Neuronal stem cell (in vitro differentiated cells): ENCODE measurements around the gene GRIA2.

Source experiments
- DNase-seq: peaks from one replicate; pipeline ENCODE4 v3.0.0-alpha.2; 2013; ENCODE audit warnings: low spot score
- H2AFZ ChIP-seq: one replicate; pipeline ENCODE4 v1.6.1; 2013; ENCODE audit warnings: mild to moderate bottlenecking, low read length, inconsistent platforms
- H2AK5ac ChIP-seq: 2 replicates; pipeline ENCODE4 v1.6.1; 2013; ENCODE audit warnings: low read depth, mild to moderate bottlenecking, inconsistent platforms, low read length, moderate library complexity, mixed read lengths
- H2BK120ac ChIP-seq: 2 replicates; pipeline ENCODE4 v1.6.1; 2013; ENCODE audit warnings: low read depth, mild to moderate bottlenecking, inconsistent platforms, low read length, moderate library complexity, mixed read lengths
- H2BK12ac ChIP-seq: one replicate; pipeline ENCODE4 v1.6.1; 2013; ENCODE audit warnings: low read length, inconsistent platforms
- H2BK15ac ChIP-seq: 2 replicates; pipeline ENCODE4 v1.6.1; 2013; ENCODE audit warnings: mild to moderate bottlenecking, low read length, inconsistent platforms, mixed read lengths
- H2BK5ac ChIP-seq: one replicate; pipeline ENCODE4 v1.6.1; 2013; ENCODE audit warnings: inconsistent platforms, mild to moderate bottlenecking, low read length, moderate library complexity
- H3K14ac ChIP-seq: one replicate; pipeline ENCODE4 v1.6.1; 2013; ENCODE audit warnings: low read length, inconsistent platforms
- H3K18ac ChIP-seq: 2 replicates; pipeline ENCODE4 v1.6.1; 2013; ENCODE audit warnings: low read length, inconsistent platforms
- H3K23ac ChIP-seq: 2 replicates; pipeline ENCODE4 v1.6.1; 2013; ENCODE audit warnings: low read depth, mild to moderate bottlenecking, mixed read lengths, low read length, inconsistent platforms; ENCODE audit not compliant: poor library complexity
- H3K27ac ChIP-seq: replicated peaks from 3 replicates; pipeline ENCODE4 v1.5.1; 2013; ENCODE audit warnings: low read length, inconsistent platforms
- H3K27me3 ChIP-seq, 3 experiments: 2 replicates each; pipeline ENCODE4 v1.6.1; 2013; ENCODE audit warnings: low read length in 3 of 3, mild to moderate bottlenecking in 2 of 3, inconsistent platforms in 1 of 3, low read depth in 1 of 3, mixed read lengths in 1 of 3, moderate library complexity in 1 of 3; ENCODE audit not compliant: control insufficient read depth in 3 of 3, insufficient read depth in 3 of 3
- H3K36me3 ChIP-seq, 2 donors: replicated peaks in 1 of 2; 2 replicates each; pipeline ENCODE4 v1.6.1; 2013; ENCODE audit warnings: low read length in 2 of 2; ENCODE audit not compliant: control insufficient read depth in 2 of 2, insufficient read depth in 2 of 2
- H3K4ac ChIP-seq: 2 replicates; pipeline ENCODE4 v1.6.1; 2013; ENCODE audit warnings: inconsistent platforms, mild to moderate bottlenecking, low read length, moderate library complexity
- H3K4me1 ChIP-seq, 2 donors: 1 replicate in 1 of 2; 2 replicates in 1 of 2; pipeline ENCODE4 v1.6.1; 2013; ENCODE audit warnings: low read length in 2 of 2, low read depth in 1 of 2; ENCODE audit not compliant: control insufficient read depth in 2 of 2, insufficient read depth in 1 of 2
- H3K4me2 ChIP-seq: one replicate; pipeline ENCODE4 v1.6.1; 2013; ENCODE audit warnings: mild to moderate bottlenecking, low read length, inconsistent platforms; ENCODE audit not compliant: insufficient read depth, poor library complexity, severe bottlenecking
- H3K4me3 ChIP-seq, 2 donors: 2 replicates each; pipeline ENCODE4 v1.5.1; 2013; ENCODE audit warnings: low read length in 2 of 2, mild to moderate bottlenecking in 2 of 2, inconsistent platforms in 1 of 2, moderate library complexity in 1 of 2
- H3K79me1 ChIP-seq: one replicate; pipeline ENCODE4 v1.6.1; 2013; ENCODE audit warnings: low read depth, mild to moderate bottlenecking, inconsistent platforms, low read length, moderate library complexity
- H3K9ac ChIP-seq: one replicate; pipeline ENCODE4 v1.6.1; 2013; ENCODE audit warnings: mild to moderate bottlenecking, low read depth, low read length, inconsistent platforms; ENCODE audit not compliant: poor library complexity
- H3K9me3 ChIP-seq, 2 donors: replicated peaks in 1 of 2; 2 replicates each; pipeline versions ENCODE3 to v1.6.1; 2013; ENCODE audit warnings: low read length in 2 of 2, mild to moderate bottlenecking in 2 of 2, inconsistent platforms in 1 of 2, low read depth in 1 of 2, mixed read lengths in 1 of 2, moderate library complexity in 1 of 2; ENCODE audit not compliant: control insufficient read depth in 2 of 2, insufficient read depth in 1 of 2
- H4K8ac ChIP-seq: one replicate; pipeline ENCODE4 v1.6.1; 2013; ENCODE audit warnings: low read depth, mild to moderate bottlenecking, inconsistent platforms, low read length, moderate library complexity
- H4K91ac ChIP-seq: one replicate; pipeline ENCODE4 v1.6.1; 2013; ENCODE audit warnings: low read length, low read depth, mild to moderate bottlenecking, inconsistent platforms; ENCODE audit not compliant: poor library complexity
- WGBS, 2 donors: extraction: QIAGEN DNeasy Blood & Tissue Kit; methylation state at CpG; one replicate each; pipeline ENCODE4 v1.1.7; 2013; ENCODE audit warnings: missing lambda C conversion rate in 2 of 2, mixed read lengths in 1 of 2; ENCODE audit not compliant: insufficient read length in 2 of 2, insufficient replicate concordance in 1 of 2; ENCODE audit errors: extremely low coverage in 2 of 2; 5-methylcytosine and 5-hydroxymethylcytosine counted together

Gene GRIA2

GRCh38 chr4:157226601-157227000, 6.1 kb downstream of the GRIA2 start:
- no CpG with 5 or more reads among the region's 3 CpGs for WGBS, 2 donors
- no peak for DNase-seq
- peaks cover 0 to 2% of the 10 kb centered on the region in 2 donors for H3K9me3 ChIP-seq
- no peak overlapping the region for H2BK5ac ChIP-seq
- H3K4ac ChIP-seq: no peak overlapping the region
- no peak overlapping the region for H3K4me2 ChIP-seq
- no peak overlapping the region for H4K91ac ChIP-seq
- H3K4me1 ChIP-seq: peaks cover 6 to 8% of the 10 kb centered on the region in 2 donors
- H3K27me3 ChIP-seq: peaks cover 5 to 12% (median 6%) of the 10 kb centered on the region in 3 experiments
- no peak overlapping the region for H3K4me3 ChIP-seq
- no peak overlapping the region for H3K9ac ChIP-seq
- no peak overlapping the region for H2AFZ ChIP-seq
- H2BK12ac ChIP-seq: no peak overlapping the region
- no peaks in the 10 kb centered on the region for H3K79me1 ChIP-seq
- no peak overlapping the region for H2BK120ac ChIP-seq
- H2BK15ac ChIP-seq: no peak overlapping the region
- H3K36me3 ChIP-seq: no peaks in the 10 kb centered on the region
- no peak overlapping the region for H3K23ac ChIP-seq
- no peak overlapping the region for H2AK5ac ChIP-seq
- no peak overlapping the region for H3K27ac ChIP-seq
- H3K14ac ChIP-seq: no peak overlapping the region
- no peak overlapping the region for H4K8ac ChIP-seq
- H3K18ac ChIP-seq: no peak overlapping the region

GRCh38 chr4:157231525-157231924, 11.0 kb downstream of the GRIA2 start:
- Histone ChIP-seq H2BK5ac (no peak overlapping the region), H3K27ac (no peak overlapping the region), H4K91ac (no peak overlapping the region), H2BK12ac (no peak overlapping the region), H2BK15ac (no peak overlapping the region), H3K4me3 (no peak overlapping the region), H2AK5ac (no peak overlapping the region), H3K9ac (no peak overlapping the region), H3K36me3 (no peaks in the 10 kb centered on the region), H3K18ac (no peak overlapping the region), H3K9me3 (no peaks in the 10 kb centered on the region), H3K4ac (no peak overlapping the region), H2AFZ (no peak overlapping the region), H3K27me3 (no peaks in the 10 kb centered on the region), H3K14ac (no peak overlapping the region), H3K4me2 (no peak overlapping the region), H3K79me1 (no peaks in the 10 kb centered on the region), H4K8ac (no peak overlapping the region), H3K23ac (no peak overlapping the region), H2BK120ac (no peak overlapping the region), H3K4me1 (no peaks in the 10 kb centered on the region)
- WGBS, 2 donors: 100% methylated on average over 1 of the region's 2 CpGs; no CpG with 5 or more reads in 1 of the 2 donors
- no peak for DNase-seq

GRCh38 chr4:157242871-157243270, 22.3 kb downstream of the GRIA2 start:
- DNase-seq: no peak
- no peaks in the 10 kb centered on the region for H3K9me3 ChIP-seq
- H2AK5ac ChIP-seq: no peak overlapping the region
- no peak overlapping the region for H3K27ac ChIP-seq
- no peak overlapping the region for H2BK12ac ChIP-seq
- H3K4me2 ChIP-seq: no peak overlapping the region
- no peak overlapping the region for H2BK15ac ChIP-seq
- no peak overlapping the region for H2BK120ac ChIP-seq
- H3K23ac ChIP-seq: no peak overlapping the region
- H3K9ac ChIP-seq: no peak overlapping the region
- H2BK5ac ChIP-seq: no peak overlapping the region
- no peak overlapping the region for H4K8ac ChIP-seq
- peaks cover 0 to 2% (median 0%) of the 10 kb centered on the region in 3 experiments for H3K27me3 ChIP-seq
- no peaks in the 10 kb centered on the region for H3K79me1 ChIP-seq
- H3K36me3 ChIP-seq: no peaks in the 10 kb centered on the region
- no peak overlapping the region for H2AFZ ChIP-seq
- peaks cover 2 to 5% of the 10 kb centered on the region in 2 donors for H3K4me1 ChIP-seq
- H3K4ac ChIP-seq: no peak overlapping the region
- no peak overlapping the region for H3K18ac ChIP-seq
- no peak overlapping the region for H3K14ac ChIP-seq
- H3K4me3 ChIP-seq: no peak overlapping the region
- no peak overlapping the region for H4K91ac ChIP-seq

GRCh38 chr4:157244348-157244747, 23.8 kb downstream of the GRIA2 start:
- H3K4me1 ChIP-seq: peaks cover 2 to 5% of the 10 kb centered on the region in 2 donors
- H3K23ac ChIP-seq: no peak overlapping the region
- no peak for DNase-seq
- H3K4ac ChIP-seq: no peak overlapping the region
- no CpG with 5 or more reads among the region's 2 CpGs for WGBS, 2 donors
- H2BK15ac ChIP-seq: no peak overlapping the region
- no peak overlapping the region for H4K8ac ChIP-seq
- no peaks in the 10 kb centered on the region for H3K36me3 ChIP-seq
- no peak overlapping the region for H2AK5ac ChIP-seq
- peaks cover 0 to 2% (median 0%) of the 10 kb centered on the region in 3 experiments for H3K27me3 ChIP-seq
- no peak overlapping the region for H2BK5ac ChIP-seq
- no peak overlapping the region for H3K4me2 ChIP-seq
- no peak overlapping the region for H3K27ac ChIP-seq
- H2BK120ac ChIP-seq: no peak overlapping the region
- no peak overlapping the region for H3K14ac ChIP-seq
- no peak overlapping the region for H2BK12ac ChIP-seq
- no peak overlapping the region for H3K4me3 ChIP-seq
- H4K91ac ChIP-seq: no peak overlapping the region
- no peak overlapping the region for H3K18ac ChIP-seq
- H3K9ac ChIP-seq: no peak overlapping the region
- H3K9me3 ChIP-seq: no peaks in the 10 kb centered on the region
- H2AFZ ChIP-seq: no peak overlapping the region
- H3K79me1 ChIP-seq: no peaks in the 10 kb centered on the region
